Measurements from ENCODE around the gene CILP2. TPM values are rescaled to one million over a fixed set of nuclear protein-coding genes. Genes with fewer than 3 reads are reported as not detected.

Gene CILP2
- total RNA-seq, 1 donor from 2014 or later, result 1.1 TPM

DNA sequence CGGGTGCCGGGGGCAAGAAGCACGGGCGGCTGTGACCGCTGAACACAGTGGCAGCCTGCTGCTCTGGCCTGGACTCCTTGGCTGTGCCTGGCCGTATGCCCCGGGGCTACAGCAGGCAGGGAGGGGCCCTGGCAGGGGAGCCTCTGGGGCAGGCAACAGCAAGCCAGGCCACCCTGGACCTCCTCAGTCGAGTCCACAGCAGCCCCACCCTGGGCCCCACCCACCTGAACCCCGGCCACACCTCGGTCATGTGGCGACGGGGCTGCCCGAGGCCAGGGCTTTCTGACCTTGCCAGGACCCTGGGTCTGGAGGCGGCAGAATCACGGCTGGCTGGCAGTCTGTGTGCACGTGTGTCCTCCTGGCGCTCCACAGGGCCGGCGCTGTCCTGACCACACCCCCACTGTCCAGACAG lies 8.7 kb downstream of the CILP2 start:
- Mint-ChIP-seq H3K4me1 (ENCODE audit: unreplicated experiment) (peaks cover 13% of the 10 kb centered on the region), H3K27ac (ENCODE audit: unreplicated experiment) (no peak overlapping the region)

DNA sequence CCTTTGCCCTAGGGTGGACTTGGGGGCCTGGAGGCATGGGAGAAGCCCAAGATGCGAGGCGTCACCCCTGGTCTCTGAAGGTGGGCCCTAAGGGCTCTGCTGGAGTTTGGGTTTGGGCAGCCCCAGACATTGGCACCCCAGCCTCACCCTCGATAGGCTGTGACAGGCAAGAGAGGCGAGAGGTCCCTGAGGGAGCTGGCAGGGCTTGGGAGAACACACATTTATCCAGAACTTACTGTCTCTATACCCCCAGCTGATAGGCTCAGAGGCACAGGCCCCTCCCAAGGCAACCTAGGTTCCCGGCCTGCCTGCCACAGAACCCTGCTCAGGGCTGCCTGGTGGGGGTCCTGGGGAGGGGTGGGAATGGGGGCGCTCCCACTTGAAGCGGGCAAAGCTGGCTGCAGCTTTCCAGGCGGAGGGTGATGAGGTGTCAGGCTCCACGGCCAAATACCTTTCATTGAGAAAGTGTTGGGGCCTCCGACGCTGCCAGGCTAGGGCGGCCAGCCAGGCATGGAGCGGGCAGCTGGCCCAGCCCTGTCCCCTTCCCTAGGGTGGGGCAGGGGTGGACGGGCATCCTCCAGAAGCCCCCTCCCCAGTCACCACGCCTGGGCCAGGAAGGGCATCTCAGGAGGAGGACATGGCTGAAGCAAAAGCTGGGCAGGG lies 9.7 kb downstream of the CILP2 start:
- no peaks in the 10 kb centered on the region for H3K27me3 Mint-ChIP-seq (ENCODE audit: unreplicated experiment)
- H3K4me1 Mint-ChIP-seq (ENCODE audit: unreplicated experiment), result peaks cover 23% of the 10 kb centered on the region

More for the DNA sequence above, 8.7 kb downstream of the CILP2 start:
- H3K4me3 Mint-ChIP-seq (ENCODE audit: unreplicated experiment), result no peak overlapping the region
- H3K9me3 Mint-ChIP-seq (ENCODE audit: unreplicated experiment), result no peaks in the 10 kb centered on the region
- no peaks in the 10 kb centered on the region for H3K36me3 Mint-ChIP-seq (ENCODE audit: unreplicated experiment)
- TF ChIP-seq, protein P1, sequence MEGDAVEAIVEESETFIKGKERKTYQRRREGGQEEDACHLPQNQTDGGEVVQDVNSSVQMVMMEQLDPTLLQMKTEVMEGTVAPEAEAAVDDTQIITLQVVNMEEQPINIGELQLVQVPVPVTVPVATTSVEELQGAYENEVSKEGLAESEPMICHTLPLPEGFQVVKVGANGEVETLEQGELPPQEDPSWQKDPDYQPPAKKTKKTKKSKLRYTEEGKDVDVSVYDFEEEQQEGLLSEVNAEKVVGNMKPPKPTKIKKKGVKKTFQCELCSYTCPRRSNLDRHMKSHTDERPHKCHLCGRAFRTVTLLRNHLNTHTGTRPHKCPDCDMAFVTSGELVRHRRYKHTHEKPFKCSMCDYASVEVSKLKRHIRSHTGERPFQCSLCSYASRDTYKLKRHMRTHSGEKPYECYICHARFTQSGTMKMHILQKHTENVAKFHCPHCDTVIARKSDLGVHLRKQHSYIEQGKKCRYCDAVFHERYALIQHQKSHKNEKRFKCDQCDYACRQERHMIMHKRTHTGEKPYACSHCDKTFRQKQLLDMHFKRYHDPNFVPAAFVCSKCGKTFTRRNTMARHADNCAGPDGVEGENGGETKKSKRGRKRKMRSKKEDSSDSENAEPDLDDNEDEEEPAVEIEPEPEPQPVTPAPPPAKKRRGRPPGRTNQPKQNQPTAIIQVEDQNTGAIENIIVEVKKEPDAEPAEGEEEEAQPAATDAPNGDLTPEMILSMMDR (IDR thresholded peaks at IDR 0.05), result no peak
- no peaks in the 10 kb centered on the region for H3K27me3 Mint-ChIP-seq (ENCODE audit: unreplicated experiment)
- DNase-seq (ENCODE audit: extremely low spot score, unreplicated experiment), result no peak

GRCh38 chr19:19548915-19549759 lies 11.1 kb downstream of the CILP2 start:
- no peaks in the 10 kb centered on the region for H3K27me3 Mint-ChIP-seq (ENCODE audit: unreplicated experiment)
- H3K36me3 Mint-ChIP-seq (ENCODE audit: unreplicated experiment), result no peaks in the 10 kb centered on the region
- DNase-seq (ENCODE audit: extremely low spot score, unreplicated experiment), result no peak
- TF ChIP-seq, protein P1 (IDR thresholded peaks at IDR 0.05), result no peak
- H3K27ac Mint-ChIP-seq (ENCODE audit: unreplicated experiment), result no peak overlapping the region
- H3K4me3 Mint-ChIP-seq (ENCODE audit: unreplicated experiment), result no peak overlapping the region
- peaks cover 23% of the 10 kb centered on the region for H3K4me1 Mint-ChIP-seq (ENCODE audit: unreplicated experiment)
- no peaks in the 10 kb centered on the region for H3K9me3 Mint-ChIP-seq (ENCODE audit: unreplicated experiment)

More for the DNA sequence above, 9.7 kb downstream of the CILP2 start:
- H3K4me3 Mint-ChIP-seq (ENCODE audit: unreplicated experiment), result no peak overlapping the region
- DNase-seq (ENCODE audit: extremely low spot score, unreplicated experiment), result no peak
- TF ChIP-seq, protein P1 (IDR thresholded peaks at IDR 0.05), result no peak
- H3K36me3 Mint-ChIP-seq (ENCODE audit: unreplicated experiment), result no peaks in the 10 kb centered on the region
- H3K9me3 Mint-ChIP-seq (ENCODE audit: unreplicated experiment), result no peaks in the 10 kb centered on the region
- no peak overlapping the region for H3K27ac Mint-ChIP-seq (ENCODE audit: unreplicated experiment)

GRCh38 chr19:19549804-19550464 lies 11.9 kb downstream of the CILP2 start:
- no peak for DNase-seq (ENCODE audit: extremely low spot score, unreplicated experiment)
- H3K27me3 Mint-ChIP-seq (ENCODE audit: unreplicated experiment), result no peaks in the 10 kb centered on the region
- H3K4me1 Mint-ChIP-seq (ENCODE audit: unreplicated experiment), result peaks cover 23% of the 10 kb centered on the region
- no peaks in the 10 kb centered on the region for H3K36me3 Mint-ChIP-seq (ENCODE audit: unreplicated experiment)
- H3K27ac Mint-ChIP-seq (ENCODE audit: unreplicated experiment), result no peak overlapping the region
- H3K4me3 Mint-ChIP-seq (ENCODE audit: unreplicated experiment), result no peak overlapping the region
- TF ChIP-seq, protein P1 (IDR thresholded peaks at IDR 0.05), result no peak
- H3K9me3 Mint-ChIP-seq (ENCODE audit: unreplicated experiment), result no peaks in the 10 kb centered on the region

All from osteocyte (in vitro differentiated cells).